WERI-Rb-1 (cell line): ENCODE measurements around the gene FRMD4A.

Experiments used
- DNase-seq: peaks from one replicate; pipeline ENCODE4 v3.0.0-alpha.2; 2020
- H3K27ac ChIP-seq: fragments of 250-450 bp; sonication (Bioruptor Pico); 2 replicates; pipeline ENCODE4 v1.5.1; 2020; ENCODE audit warnings: mild to moderate bottlenecking, moderate library complexity
- H3K27me3 ChIP-seq: fragments of 250-450 bp; sonication (Bioruptor Pico); 2 replicates; pipeline ENCODE4 v1.5.1; 2021; ENCODE audit warnings: mild to moderate bottlenecking, low read depth, moderate library complexity; ENCODE audit not compliant: insufficient read depth, severe bottlenecking
- H3K36me3 ChIP-seq: fragments of 250-450 bp; sonication (Bioruptor Pico); 2 replicates; pipeline ENCODE4 v1.5.1; 2020; ENCODE audit warnings: mild to moderate bottlenecking, moderate library complexity
- H3K4me3 ChIP-seq: 2 replicates; pipeline ENCODE4 v1.5.1; 2011; ENCODE audit warnings: low read depth, mild to moderate bottlenecking, control low read depth, low read length
- H3K9me3 ChIP-seq: fragments of 250-450 bp; sonication (Bioruptor Pico); 2 replicates; pipeline ENCODE4 v1.5.1; 2021; ENCODE audit warnings: mild to moderate bottlenecking, moderate library complexity; ENCODE audit not compliant: severe bottlenecking
- CTCF ChIP-seq: IDR thresholded peaks from 2 replicates; pipeline ENCODE4 v1.5.1; 2011; ENCODE audit warnings: low read depth, mild to moderate bottlenecking, control low read depth, inconsistent platforms, low read length

The FRMD4A gene

GRCh38 chr10:13684252-13684791 is 646.4 kb downstream of the FRMD4A start:
- DNase-seq, result peak; percentile 20
- H3K9me3 ChIP-seq, result no peaks in the 10 kb centered on the region
- TF ChIP-seq CTCF, result no peak
- H3K36me3 ChIP-seq, result no peaks in the 10 kb centered on the region
- peak overlapping the region; percentile 53 for H3K27ac ChIP-seq
- no peak overlapping the region; the same call in 1 of the 2 replicates for H3K4me3 ChIP-seq
- H3K27me3 ChIP-seq, result no peaks in the 10 kb centered on the region

GRCh38 chr10:13683017-13683416 is 647.7 kb downstream of the FRMD4A start:
- no peak for DNase-seq
- no peak for TF ChIP-seq CTCF
- Histone ChIP-seq H3K36me3 (no peaks in the 10 kb centered on the region), H3K4me3 (no peak overlapping the region), H3K9me3 (no peaks in the 10 kb centered on the region), H3K27ac (no peak overlapping the region; the same call in 1 of the 2 replicates), H3K27me3 (no peaks in the 10 kb centered on the region)

- Histone ChIP-seq H3K36me3 (no peaks in the 10 kb centered on the region), H3K27me3 (no peaks in the 10 kb centered on the region), H3K4me3 (no peak overlapping the region), H3K9me3 (no peaks in the 10 kb centered on the region), H3K27ac (no peak overlapping the region)
- TF ChIP-seq CTCF, result no peak
- DNase-seq, result no peak
These were observed 648.8 kb downstream of the FRMD4A start for GRCh38 chr10:13681960-13682359.

GRCh38 chr10:13681528-13681927 is 649.2 kb downstream of the FRMD4A start:
- H3K27me3 ChIP-seq, result no peaks in the 10 kb centered on the region
- H3K36me3 ChIP-seq, result no peaks in the 10 kb centered on the region
- H3K4me3 ChIP-seq, result no peak overlapping the region
- H3K27ac ChIP-seq, result no peak overlapping the region
- no peaks in the 10 kb centered on the region for H3K9me3 ChIP-seq
- TF ChIP-seq CTCF, result no peak
- no peak for DNase-seq

- Histone ChIP-seq H3K36me3 (no peaks in the 10 kb centered on the region), H3K9me3 (no peaks in the 10 kb centered on the region), H3K4me3 (no peak overlapping the region), H3K27me3 (no peaks in the 10 kb centered on the region), H3K27ac (no peak overlapping the region)
- DNase-seq, result peak; percentile 16
- TF ChIP-seq CTCF, result no peak
These were observed 649.6 kb downstream of the FRMD4A start for GRCh38 chr10:13681095-13681494.
